Osteoblast (primary cell): ENCODE measurements around the gene KIAA1671. TPM values are rescaled to one million over a fixed set of nuclear protein-coding genes. Genes with fewer than 3 reads are reported as not detected.
"Not testable (repeated sequence)": the region's sequence is repeated elsewhere in the genome, so short reads cannot be mapped to it uniquely, and the experiment has no call there.

ENCODE experiments used
- DNase-seq: peaks from one replicate; pipeline ENCODE4 v3.0.0; 2011; ENCODE audit warnings: low spot score, mixed read lengths; ENCODE audit not compliant: insufficient read length; ENCODE audit errors: missing footprints
- H2AFZ ChIP-seq: 2 replicates; pipeline ENCODE4 v1.6.0; 2011; ENCODE audit warnings: mild to moderate bottlenecking, low read length
- H3K27ac ChIP-seq: 2 replicates; pipeline ENCODE4 v1.5.1; 2011; ENCODE audit warnings: mild to moderate bottlenecking, low read depth, low read length, moderate library complexity
- H3K27me3 ChIP-seq: 2 replicates; pipeline ENCODE4 v1.6.0; 2012; ENCODE audit warnings: mild to moderate bottlenecking, control low read depth, inconsistent platforms, low read length, moderate library complexity; ENCODE audit not compliant: insufficient read depth
- H3K36me3 ChIP-seq: 2 replicates; pipeline ENCODE4 v1.5.1; 2011; ENCODE audit warnings: mild to moderate bottlenecking, low read length, control low read depth, moderate library complexity; ENCODE audit not compliant: insufficient read depth
- H3K4me1 ChIP-seq: 2 replicates; pipeline ENCODE4 v1.5.1; 2011; ENCODE audit warnings: mild to moderate bottlenecking, low read length, control low read depth, moderate library complexity; ENCODE audit not compliant: insufficient read depth
- H3K4me2 ChIP-seq: 2 replicates; pipeline ENCODE4 v1.6.0; 2011; ENCODE audit warnings: mild to moderate bottlenecking, low read length; ENCODE audit not compliant: insufficient read depth
- H3K4me3 ChIP-seq: fragments of 200-600 bp; sonication (generic); 3 replicates; pipeline ENCODE4 v1.5.1; 2012; ENCODE audit warnings: mild to moderate bottlenecking, low read length, inconsistent platforms; ENCODE audit not compliant: insufficient read depth
- H3K79me2 ChIP-seq: 2 replicates; pipeline ENCODE4 v1.6.0; 2012; ENCODE audit warnings: mild to moderate bottlenecking, low read length, control low read depth, inconsistent platforms; ENCODE audit not compliant: insufficient read depth
- H3K9me3 ChIP-seq: 2 replicates; pipeline ENCODE4 v1.5.1; 2011; ENCODE audit warnings: low read depth, low read length, control low read depth
- H4K20me1 ChIP-seq: 2 replicates; pipeline ENCODE4 v1.6.0; 2012; ENCODE audit warnings: mild to moderate bottlenecking, low read length, control low read depth; ENCODE audit not compliant: insufficient read depth
- total RNA-seq: library from RNA; depleted of rRNA; stranded (reverse); fragments of >200 nt; gene quantifications from 2 replicates; pipeline ENCODE4 v1.2.3, GENCODE V29; 2012
- TF ChIP-seq, protein P1 (sequence below): IDR thresholded peaks from 2 replicates; pipeline ENCODE4 v1.5.1; 2011; ENCODE audit warnings: mild to moderate bottlenecking, low read depth, low read length, moderate library complexity; ENCODE audit errors: extremely low read depth

The KIAA1671 gene
- total RNA-seq: 16.6 and 18.3 TPM in 2 replicates

- H3K27me3 ChIP-seq: peaks cover 4% of the 10 kb centered on the region
These were observed at the start of gene KIAA1671 for GRCh38 chr22:24951942-24952836. KIAA1671 (plus strand) TSS chr22:24952716; CDS start chr22:25028000, 75,284 bp downstream.

GRCh38 chr22:24905909-24906308 is 46.6 kb upstream of the KIAA1671 start:
- Histone ChIP-seq H3K79me2 (no peaks in the 10 kb centered on the region), H3K4me2 (no peak overlapping the region), H3K4me3 (no peak overlapping the region), H3K9me3 (peaks cover 4% of the 10 kb centered on the region), H3K27ac (no peak overlapping the region), H2AFZ (no peak overlapping the region), H3K36me3 (no peaks in the 10 kb centered on the region), H3K4me1 (no peaks in the 10 kb centered on the region), H3K27me3 (no peaks in the 10 kb centered on the region), H4K20me1 (no peaks in the 10 kb centered on the region)
- TF ChIP-seq, protein P1, sequence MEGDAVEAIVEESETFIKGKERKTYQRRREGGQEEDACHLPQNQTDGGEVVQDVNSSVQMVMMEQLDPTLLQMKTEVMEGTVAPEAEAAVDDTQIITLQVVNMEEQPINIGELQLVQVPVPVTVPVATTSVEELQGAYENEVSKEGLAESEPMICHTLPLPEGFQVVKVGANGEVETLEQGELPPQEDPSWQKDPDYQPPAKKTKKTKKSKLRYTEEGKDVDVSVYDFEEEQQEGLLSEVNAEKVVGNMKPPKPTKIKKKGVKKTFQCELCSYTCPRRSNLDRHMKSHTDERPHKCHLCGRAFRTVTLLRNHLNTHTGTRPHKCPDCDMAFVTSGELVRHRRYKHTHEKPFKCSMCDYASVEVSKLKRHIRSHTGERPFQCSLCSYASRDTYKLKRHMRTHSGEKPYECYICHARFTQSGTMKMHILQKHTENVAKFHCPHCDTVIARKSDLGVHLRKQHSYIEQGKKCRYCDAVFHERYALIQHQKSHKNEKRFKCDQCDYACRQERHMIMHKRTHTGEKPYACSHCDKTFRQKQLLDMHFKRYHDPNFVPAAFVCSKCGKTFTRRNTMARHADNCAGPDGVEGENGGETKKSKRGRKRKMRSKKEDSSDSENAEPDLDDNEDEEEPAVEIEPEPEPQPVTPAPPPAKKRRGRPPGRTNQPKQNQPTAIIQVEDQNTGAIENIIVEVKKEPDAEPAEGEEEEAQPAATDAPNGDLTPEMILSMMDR: no peak
- DNase-seq: no peak

More at GRCh38 chr22:24951942-24952836, at the start of gene KIAA1671:
- H3K4me2 ChIP-seq: peak within 1 kb of the TSS; percentile 99
- H3K79me2 ChIP-seq: peaks cover 35% of the 10 kb centered on the region
- peak; percentile 99 for DNase-seq
- peaks cover 7% of the 10 kb centered on the region for H4K20me1 ChIP-seq
- peak within 1 kb of the TSS; percentile 88 for H3K27ac ChIP-seq
- H2AFZ ChIP-seq: peak within 1 kb of the TSS; percentile 100
- H3K36me3 ChIP-seq: no peaks in the 10 kb centered on the region
- no peaks in the 10 kb centered on the region for H3K9me3 ChIP-seq
- TF ChIP-seq, protein P1: peak; percentile 92
- H3K4me1 ChIP-seq: peaks cover 22% of the 10 kb centered on the region
- peak within 1 kb of the TSS; percentile 95 for H3K4me3 ChIP-seq

DNA sequence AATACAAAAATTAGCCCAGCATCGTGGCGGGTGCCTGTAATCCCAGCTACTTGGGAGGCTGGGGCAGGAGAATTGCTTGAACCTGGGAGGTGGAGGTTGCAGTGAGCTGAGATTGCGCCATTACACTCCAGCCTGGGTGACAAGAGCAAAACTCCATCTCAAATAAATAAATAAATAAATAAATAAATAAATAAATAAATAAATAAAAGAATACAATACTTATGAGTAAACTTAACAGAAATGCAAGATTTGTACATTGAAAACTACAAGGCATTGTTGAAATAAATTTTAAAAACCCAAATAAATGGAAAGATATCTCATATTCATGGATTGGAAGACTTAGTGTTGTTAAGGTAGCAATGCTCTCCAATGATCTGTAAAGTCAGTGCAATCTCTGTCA is 45.4 kb upstream of the KIAA1671 start:
- H3K79me2 ChIP-seq, H3K27ac ChIP-seq, H3K4me3 ChIP-seq, H3K4me2 ChIP-seq, H3K36me3 ChIP-seq, H2AFZ ChIP-seq, H4K20me1 ChIP-seq, DNase-seq, H3K4me1 ChIP-seq, H3K9me3 ChIP-seq, H3K27me3 ChIP-seq: not testable (repeated sequence)

DNA sequence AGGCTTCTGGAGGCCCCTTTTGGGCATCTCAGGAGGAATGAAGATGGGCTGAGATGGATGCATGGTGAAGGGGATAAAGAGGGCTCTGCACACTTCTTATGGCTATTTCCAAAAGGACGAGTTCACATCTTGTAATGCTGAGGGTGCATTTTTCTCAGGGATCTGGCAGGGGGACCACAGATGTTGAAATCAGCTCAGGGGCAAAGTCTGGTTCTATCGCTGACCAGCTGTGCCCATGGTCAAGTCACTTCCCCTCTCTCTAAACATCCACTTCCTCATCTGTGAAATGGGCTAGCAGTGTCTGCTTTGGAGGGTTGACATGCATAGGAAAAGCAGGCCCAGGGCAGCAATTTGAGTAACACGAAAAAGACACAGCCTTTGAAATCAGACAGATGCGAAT is 32.5 kb upstream of the KIAA1671 start:
- H2AFZ ChIP-seq: no peak overlapping the region
- H3K79me2 ChIP-seq: no peaks in the 10 kb centered on the region
- no peaks in the 10 kb centered on the region for H3K4me1 ChIP-seq
- no peak for DNase-seq
- no peaks in the 10 kb centered on the region for H3K9me3 ChIP-seq
- peaks cover 3% of the 10 kb centered on the region for H3K27me3 ChIP-seq
- H3K27ac ChIP-seq: no peak overlapping the region
- H4K20me1 ChIP-seq: no peaks in the 10 kb centered on the region
- TF ChIP-seq, protein P1: no peak
- H3K36me3 ChIP-seq: no peaks in the 10 kb centered on the region
- H3K4me3 ChIP-seq: no peak overlapping the region
- H3K4me2 ChIP-seq: no peak overlapping the region
